A549 (cell line): Measurements from ENCODE around the gene STOX2. TPM values are rescaled to one million over a fixed set of nuclear protein-coding genes. Genes with fewer than 3 reads are reported as not detected.
A peak's percentile ranks its signal among the peaks of the same experiment; 100 is the strongest.

Source experiments
- ATAC-seq, 2 experiments: fragments of 200-7000 bp in 1 of 2; fragments of >200 bp in 1 of 2; cut with Nextera tagmentation in 1 of 2; cut with Tn5 transposase in 1 of 2; 3 replicates each; pipeline versions ENCODE4 v1.8.0 to v1.9.1; 2018 to 2020; ENCODE audit warnings: mild to moderate bottlenecking in 1 of 2, moderate library complexity in 1 of 2
- CTCF ChIA-PET: fragments of 300-600 bp; sonication (Branson Sonifier 250); formaldehyde crosslinking; extraction: SDS; loops from one replicate; lab custom pipeline; 2021; ENCODE audit warnings: antibody characterized with exemption, inconsistent platforms; lab: Yijun Ruan, JAX
- POLR2A ChIA-PET: fragments of 350-600 bp; formaldehyde crosslinking; extraction: SDS; loops from one replicate; lab custom pipeline; 2021; ENCODE audit warnings: antibody characterized with exemption, inconsistent platforms; lab: Yijun Ruan, JAX
- DNase-seq, 2 experiments: peaks; one replicate each; pipeline versions ENCODE4 v3.0.0 to v3.0.0-alpha.2; 2011 to 2016; ENCODE audit warnings: low read depth in 1 of 2, low spot score in 1 of 2
- FAIRE-seq: peaks from 2 replicates; lab custom pipeline; 2011; peaks lifted over from hg19 to GRCh38; lab: Jason Lieb, UNC
- H3K27ac ChIP-seq, 2 experiments: fragments of >200 bp; sonication (Bioruptor Twin); formaldehyde crosslinking; 3 replicates each; pipeline ENCODE4 v1.5.1; 2016 to 2017
- H3K4me1 ChIP-seq: fragments of >200 bp; sonication (Bioruptor Twin); formaldehyde crosslinking; 3 replicates; pipeline ENCODE4 v1.6.1; 2016
- H3K4me2 ChIP-seq: fragments of >200 bp; sonication (Bioruptor Twin); formaldehyde crosslinking; 3 replicates; pipeline ENCODE4 v1.6.1; 2016
- H3K4me3 ChIP-seq: fragments of >200 bp; sonication (Bioruptor Twin); formaldehyde crosslinking; 3 replicates; pipeline ENCODE4 v1.5.1; 2016
- H3K9me3 ChIP-seq: fragments of >200 bp; sonication (Bioruptor Twin); formaldehyde crosslinking; 3 replicates; pipeline ENCODE4 v1.6.1; 2016
- CTCF ChIP-seq: fragments of >200 bp; sonication (Bioruptor Twin); formaldehyde crosslinking; IDR thresholded peaks from 3 replicates; pipeline ENCODE4 v1.5.1; 2016
- EHMT2 ChIP-seq: fragments of 200-600 bp; sonication (generic); IDR thresholded peaks from 2 replicates; pipeline ENCODE4 v1.6.1; 2016; ENCODE audit warnings: antibody characterized with exemption, low read depth, mild to moderate bottlenecking, moderate library complexity
- FOSL2 ChIP-seq, 2 experiments: fragments of 450-650 bp in 1 of 2; fragments of >200 bp in 1 of 2; sonication (Bioruptor Twin) in 1 of 2; formaldehyde crosslinking; IDR thresholded peaks; 2 replicates each; pipeline versions ENCODE4 v1.5.0 to v1.6.1; 2016 to 2020; ENCODE audit warnings: mild to moderate bottlenecking in 1 of 2, moderate library complexity in 1 of 2
- GATA3 ChIP-seq: IDR thresholded peaks from 2 replicates; pipeline ENCODE4 v1.6.1; 2012; ENCODE audit warnings: borderline replicate concordance
- HOXA7 ChIP-seq: fragments of 250-450 bp; sonication (Bioruptor Pico); IDR thresholded peaks from 2 replicates; pipeline ENCODE4 v1.5.0; 2020; ENCODE audit warnings: mild to moderate bottlenecking, moderate library complexity
- MAFK ChIP-seq: fragments of 450-650 bp; IDR thresholded peaks from 2 replicates; pipeline ENCODE4 v1.6.1; 2014; ENCODE audit not compliant: partially characterized antibody
- MYC ChIP-seq: IDR thresholded peaks from 2 replicates; pipeline ENCODE4 v1.6.1; 2012; ENCODE audit warnings: mild to moderate bottlenecking, inconsistent platforms, low read length, improper control_type of control experiment, borderline replicate concordance
- PHF8 ChIP-seq: fragments of 200-600 bp; sonication (generic); IDR thresholded peaks from 2 replicates; pipeline ENCODE4 v1.6.1; 2016; ENCODE audit warnings: low read depth, mild to moderate bottlenecking, antibody characterized with exemption, moderate library complexity, borderline replicate concordance
- POLR2A ChIP-seq: IDR thresholded peaks from 2 replicates; pipeline ENCODE4 v1.6.1; 2012; ENCODE audit warnings: mild to moderate bottlenecking, low read length
- RNF2 ChIP-seq: fragments of 200-600 bp; sonication (generic); IDR thresholded peaks from 2 replicates; pipeline ENCODE4 v1.6.1; 2016; ENCODE audit warnings: low read depth, mild to moderate bottlenecking, antibody characterized with exemption, moderate library complexity, borderline replicate concordance
- SREBF2 ChIP-seq: fragments of 450-650 bp; IDR thresholded peaks from 2 replicates; pipeline ENCODE4 v1.6.1; 2014; ENCODE audit warnings: mild to moderate bottlenecking, moderate library complexity
- WGBS: methylation state at CpG from one replicate; pipeline ENCODE4 v1.1.6; 2017; ENCODE audit errors: missing lambda C conversion rate; 5-methylcytosine and 5-hydroxymethylcytosine counted together
- polyA plus RNA-seq, 4 experiments: library from polyadenylated mRNA; depleted of rRNA in 3 of 4; stranded (reverse); fragments of >200 nt; fragmentation: RNase III in 1 of 4; extraction: RNeasy Plus Mini Kit Qiagen cat#74134 plus additional on column Dnase treatment in 1 of 4; gene quantifications; 2 replicates in 3 of 4; 3 replicates in 1 of 4; pipeline ENCODE4 v1.2.3, GENCODE V29; 2011 to 2017
- TF ChIP-seq, protein P1 (sequence below): fragments of 200-600 bp; sonication (generic); IDR thresholded peaks from 2 replicates; pipeline ENCODE4 v1.6.1; 2016; ENCODE audit warnings: antibody characterized with exemption, mild to moderate bottlenecking, moderate library complexity
- TF ChIP-seq, protein P2 (sequence below): IDR thresholded peaks from 2 replicates; pipeline ENCODE4 v1.6.1; 2012; ENCODE audit warnings: low read depth, borderline replicate concordance

The STOX2 gene
- polyA plus RNA-seq, 2 of the 4 experiments (the other 2 are of a cell fraction): 2.7 to 5.2 TPM

DNA sequence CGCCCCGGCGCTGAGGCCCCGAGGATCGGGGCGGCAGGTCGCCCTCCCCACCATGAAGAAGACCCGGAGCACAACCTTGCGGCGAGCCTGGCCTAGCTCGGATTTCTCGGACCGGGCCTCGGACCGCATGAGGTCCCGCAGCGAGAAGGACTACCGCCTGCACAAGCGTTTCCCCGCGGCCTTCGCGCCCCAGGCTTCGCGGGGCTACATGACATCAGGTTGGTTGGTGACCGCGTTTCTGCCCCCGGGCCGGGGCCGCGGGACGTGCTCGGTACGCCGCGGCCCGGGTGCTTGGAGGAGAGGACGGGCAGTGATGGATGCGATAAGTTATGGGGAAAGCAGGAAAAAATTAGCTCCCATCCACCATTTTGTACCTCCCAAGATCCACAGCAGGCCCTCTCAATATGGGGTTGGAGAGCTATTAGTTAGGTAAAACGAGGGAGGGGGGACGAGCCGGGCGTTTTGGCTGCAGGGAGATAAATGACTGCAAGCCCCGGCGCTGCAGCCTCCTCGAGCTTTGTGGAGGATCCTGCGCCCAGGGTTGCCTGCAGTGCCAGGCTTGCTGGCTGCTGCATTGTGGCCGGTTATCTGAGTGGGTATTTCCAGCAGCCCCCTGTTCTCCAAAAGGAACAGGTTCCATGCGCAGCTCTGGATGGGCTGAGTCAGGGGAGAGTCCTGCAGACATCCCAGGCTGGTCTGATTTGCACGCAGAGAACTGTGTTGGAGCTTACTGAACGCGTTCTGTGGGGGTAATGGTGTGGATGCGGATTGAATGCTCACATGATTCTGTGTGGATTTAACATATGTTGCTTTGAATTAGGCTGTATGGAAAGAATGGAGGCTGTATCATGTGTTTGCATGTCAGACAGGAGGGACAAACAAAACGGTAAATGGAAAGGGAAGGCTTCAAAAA lies 1.9 kb downstream of the STOX2 start:
- POLR2A ChIA-PET: no interaction called here
- FAIRE-seq (no peak), ATAC-seq (no peak), DNase-seq (no peak)
- Histone ChIP-seq H3K9me3 (no peaks in the 10 kb centered on the region), H3K4me3 (no peak overlapping the region), H3K27ac (no peak overlapping the region), H3K4me2 (peak overlapping the region; percentile 98), H3K4me1 (0 out of 3 replicates have a peak, but pooled peaks cover 3% of the 10 kb centered on the region)
- CTCF ChIA-PET: interaction anchor here (0.7 to 1.2 kb wide), 2 partner anchors 15 to 66 kb away, joined by 3 read pairs; no protein-coding TSS in a partner anchor
- 89% methylated on average over 40 of the region's 54 CpGs for WGBS
- TF ChIP-seq HOXA7 (CRISPR knock-in tag) (no peak), POLR2A (no peak), SREBF2 (no peak), MAFK (no peak)

DNA sequence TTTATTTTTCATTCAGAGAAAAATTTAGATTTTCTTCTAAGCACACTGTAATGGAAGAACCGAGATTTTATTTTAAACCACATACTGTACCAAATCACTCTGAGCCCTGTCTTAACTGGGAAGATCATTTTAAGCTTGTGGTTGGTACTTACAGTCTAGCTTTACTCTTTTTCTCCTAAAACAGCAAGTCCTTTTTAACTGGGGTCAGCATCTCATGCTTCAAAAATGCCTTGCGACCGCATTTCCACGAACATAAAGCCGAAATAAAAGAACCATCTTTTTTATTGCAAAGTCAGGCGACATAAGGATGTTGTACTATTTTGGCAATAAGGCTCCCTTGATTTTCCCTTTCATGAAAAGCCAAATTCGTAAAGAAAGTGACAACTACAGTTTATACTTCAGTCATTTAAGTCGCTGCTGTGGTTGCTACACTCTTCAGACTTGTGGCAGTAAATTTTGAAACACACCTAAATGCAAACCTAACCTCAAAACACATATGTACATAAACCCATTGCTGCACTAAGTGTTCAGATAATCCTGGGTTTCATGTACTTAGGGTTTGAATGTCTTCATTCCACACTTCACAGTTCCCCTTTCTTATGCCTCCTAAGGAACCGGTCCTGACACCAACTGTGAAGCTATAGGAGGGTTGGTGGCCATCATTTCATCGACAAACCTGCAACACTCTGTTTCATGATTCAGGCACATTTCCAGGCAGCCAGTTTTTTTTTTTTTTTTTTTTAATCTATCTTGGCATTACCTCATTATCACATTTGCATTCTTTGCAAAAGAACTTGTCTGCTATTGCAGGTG lies 3.0 kb downstream of the STOX2 start:
- Histone ChIP-seq H3K4me3 (no peak overlapping the region), H3K27ac (no peak overlapping the region), H3K4me1 (0 out of 3 replicates have a peak, but pooled peaks cover 3% of the 10 kb centered on the region), H3K9me3 (no peaks in the 10 kb centered on the region), H3K4me2 (no peak overlapping the region)
- ChIA-PET CTCF (interaction anchor here (0.6 to 1.2 kb wide), 2 partner anchors 22 to 67 kb away, joined by 3 to 4 read pairs; no protein-coding TSS in a partner anchor), POLR2A (no interaction called here)
- 85% methylated on average over 10 of the region's 10 CpGs for WGBS
- FAIRE-seq: no peak
- TF ChIP-seq, protein P1, sequence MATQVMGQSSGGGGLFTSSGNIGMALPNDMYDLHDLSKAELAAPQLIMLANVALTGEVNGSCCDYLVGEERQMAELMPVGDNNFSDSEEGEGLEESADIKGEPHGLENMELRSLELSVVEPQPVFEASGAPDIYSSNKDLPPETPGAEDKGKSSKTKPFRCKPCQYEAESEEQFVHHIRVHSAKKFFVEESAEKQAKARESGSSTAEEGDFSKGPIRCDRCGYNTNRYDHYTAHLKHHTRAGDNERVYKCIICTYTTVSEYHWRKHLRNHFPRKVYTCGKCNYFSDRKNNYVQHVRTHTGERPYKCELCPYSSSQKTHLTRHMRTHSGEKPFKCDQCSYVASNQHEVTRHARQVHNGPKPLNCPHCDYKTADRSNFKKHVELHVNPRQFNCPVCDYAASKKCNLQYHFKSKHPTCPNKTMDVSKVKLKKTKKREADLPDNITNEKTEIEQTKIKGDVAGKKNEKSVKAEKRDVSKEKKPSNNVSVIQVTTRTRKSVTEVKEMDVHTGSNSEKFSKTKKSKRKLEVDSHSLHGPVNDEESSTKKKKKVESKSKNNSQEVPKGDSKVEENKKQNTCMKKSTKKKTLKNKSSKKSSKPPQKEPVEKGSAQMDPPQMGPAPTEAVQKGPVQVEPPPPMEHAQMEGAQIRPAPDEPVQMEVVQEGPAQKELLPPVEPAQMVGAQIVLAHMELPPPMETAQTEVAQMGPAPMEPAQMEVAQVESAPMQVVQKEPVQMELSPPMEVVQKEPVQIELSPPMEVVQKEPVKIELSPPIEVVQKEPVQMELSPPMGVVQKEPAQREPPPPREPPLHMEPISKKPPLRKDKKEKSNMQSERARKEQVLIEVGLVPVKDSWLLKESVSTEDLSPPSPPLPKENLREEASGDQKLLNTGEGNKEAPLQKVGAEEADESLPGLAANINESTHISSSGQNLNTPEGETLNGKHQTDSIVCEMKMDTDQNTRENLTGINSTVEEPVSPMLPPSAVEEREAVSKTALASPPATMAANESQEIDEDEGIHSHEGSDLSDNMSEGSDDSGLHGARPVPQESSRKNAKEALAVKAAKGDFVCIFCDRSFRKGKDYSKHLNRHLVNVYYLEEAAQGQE: no peak
- TF ChIP-seq EHMT2 (no peak), CTCF (no peak), FOSL2 (IDR thresholded peaks at IDR 0.05) (no peak), FOSL2 (CRISPR knock-in tag; IDR thresholded peaks at IDR 0.05) (no peak), POLR2A (no peak)
- TF ChIP-seq, protein P2, sequence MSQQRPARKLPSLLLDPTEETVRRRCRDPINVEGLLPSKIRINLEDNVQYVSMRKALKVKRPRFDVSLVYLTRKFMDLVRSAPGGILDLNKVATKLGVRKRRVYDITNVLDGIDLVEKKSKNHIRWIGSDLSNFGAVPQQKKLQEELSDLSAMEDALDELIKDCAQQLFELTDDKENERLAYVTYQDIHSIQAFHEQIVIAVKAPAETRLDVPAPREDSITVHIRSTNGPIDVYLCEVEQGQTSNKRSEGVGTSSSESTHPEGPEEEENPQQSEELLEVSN: no peak
- DNase-seq: no peak
- ATAC-seq: no peak

DNA sequence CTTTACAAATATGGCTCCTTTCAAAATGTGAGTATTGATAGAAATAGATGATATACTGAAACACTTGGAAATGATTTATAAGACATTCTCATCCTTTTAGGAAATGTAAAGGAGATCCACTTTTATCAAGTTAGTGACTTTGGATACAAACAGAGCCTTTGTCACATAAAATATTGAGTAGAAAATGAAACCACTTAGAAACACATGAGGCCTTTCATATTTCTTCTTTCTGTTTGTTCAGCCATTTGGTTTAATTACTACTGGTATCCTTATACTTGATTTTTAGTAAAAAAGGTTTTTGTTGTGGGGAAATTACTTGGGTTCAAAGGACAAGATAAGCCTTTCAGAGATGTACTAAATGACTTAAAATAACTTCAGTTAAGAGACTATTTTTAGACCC lies 4.1 kb downstream of the STOX2 start:
- no peaks in the 10 kb centered on the region for H3K9me3 ChIP-seq

More for the DNA sequence above, 4.1 kb downstream of the STOX2 start:
- CTCF ChIA-PET: no interaction called here
- DNase-seq (no peak), ATAC-seq (no peak), FAIRE-seq (no peak)
- no peak overlapping the region for H3K4me2 ChIP-seq
- TF ChIP-seq RNF2: no peak
- TF ChIP-seq GATA3: no peak
- TF ChIP-seq MYC: no peak
- TF ChIP-seq PHF8: no peak
- no peak overlapping the region for H3K27ac ChIP-seq
- 0 out of 3 replicates have a peak, but pooled peaks cover 3% of the 10 kb centered on the region for H3K4me1 ChIP-seq
- POLR2A ChIA-PET: no interaction called here
- no peak overlapping the region for H3K4me3 ChIP-seq
